Endothelial cell of umbilical vein (primary cell): ENCODE measurements around the gene DBNDD2. TPM values are rescaled to one million over a fixed set of nuclear protein-coding genes. Genes with fewer than 3 reads are reported as not detected.

Experiments
- BruUV-seq: library from RNA; stranded (reverse); fragments of 400-500 nt; replicated peaks from 2 replicates; lab custom pipeline; 2021; lab: Mats Ljungman, UMichigan
- CTCF ChIA-PET: fragments of 300-600, 350-600 bp; sonication (Branson Sonifier 250); formaldehyde crosslinking; loops from one replicate; lab custom pipeline; 2021; ENCODE audit warnings: antibody characterized with exemption, inconsistent platforms; lab: Charles Lee
- POLR2A ChIA-PET: fragments of 300-600, 350-600 bp; sonication (Branson Sonifier 250); formaldehyde crosslinking; loops from one replicate; lab custom pipeline; 2021; ENCODE audit warnings: antibody characterized with exemption, inconsistent platforms; lab: Charles Lee
- DNase-seq: peaks from one replicate; pipeline ENCODE4 v3.0.0-alpha.2; 2011; ENCODE audit warnings: low read depth, low spot score
- FAIRE-seq: peaks from 2 replicates; lab custom pipeline; 2011; peaks lifted over from hg19 to GRCh38; lab: Jason Lieb, UNC
- H2AFZ ChIP-seq: 2 replicates; pipeline ENCODE4 v1.6.0; 2012; ENCODE audit warnings: low read depth, low read length, control low read depth, inconsistent platforms
- H3K27ac ChIP-seq: 2 replicates; pipeline ENCODE4 v1.5.1; 2011; ENCODE audit warnings: low read depth, mild to moderate bottlenecking, control low read depth, low read length, moderate library complexity; ENCODE audit not compliant: insufficient read depth
- H3K27me3 ChIP-seq, 2 experiments: 2 replicates each; pipeline versions ENCODE4 v1.6.0 to v1.6.1; 2011; ENCODE audit warnings: low read length in 2 of 2, mixed read lengths in 1 of 2; ENCODE audit not compliant: control insufficient read depth in 2 of 2, insufficient read depth in 2 of 2
- H3K36me3 ChIP-seq, 2 experiments: 2 replicates in 1 of 2; 3 replicates in 1 of 2; pipeline ENCODE4 v1.5.1; 2011; ENCODE audit warnings: low read length in 2 of 2, mild to moderate bottlenecking in 1 of 2, moderate library complexity in 1 of 2; ENCODE audit not compliant: control insufficient read depth in 2 of 2, insufficient read depth in 2 of 2; ENCODE audit errors: extremely low read depth in 1 of 2
- H3K4me1 ChIP-seq: 3 replicates; pipeline ENCODE4 v1.5.1; 2011; ENCODE audit warnings: mild to moderate bottlenecking, low read length; ENCODE audit not compliant: control insufficient read depth, insufficient read depth; ENCODE audit errors: extremely low read depth
- H3K4me2 ChIP-seq: 2 replicates; pipeline ENCODE4 v1.6.1; 2011; ENCODE audit warnings: low read length, control low read depth, mixed read lengths; ENCODE audit not compliant: insufficient read depth
- H3K4me3 ChIP-seq, 3 experiments: fragments of 200-600 bp in 1 of 3; sonication (generic), shearing (Covaris generic) in 1 of 3; replicated peaks in 1 of 3; 2 replicates each; pipeline ENCODE4 v1.5.1; 2011 to 2016; ENCODE audit warnings: control low read depth in 3 of 3, low read length in 3 of 3, mild to moderate bottlenecking in 2 of 3, inconsistent platforms in 1 of 3, low read depth in 1 of 3, moderate library complexity in 1 of 3; ENCODE audit not compliant: insufficient read depth in 1 of 3
- H3K79me2 ChIP-seq: 2 replicates; pipeline ENCODE4 v1.6.0; 2012; ENCODE audit warnings: low read length, inconsistent platforms; ENCODE audit not compliant: control insufficient read depth, insufficient read depth
- H3K9ac ChIP-seq: replicated peaks from 2 replicates; pipeline ENCODE3; 2011; ENCODE audit warnings: low read length, control low read depth; ENCODE audit not compliant: insufficient read depth; ENCODE audit errors: extremely low read depth
- H3K9me1 ChIP-seq: replicated peaks from 3 replicates; pipeline ENCODE4 v1.6.0; 2011; ENCODE audit warnings: mild to moderate bottlenecking, low read length; ENCODE audit not compliant: control insufficient read depth, insufficient read depth; ENCODE audit errors: extremely low read depth
- H3K9me3 ChIP-seq: replicated peaks from 2 replicates; pipeline ENCODE4 v1.5.1; 2012; ENCODE audit warnings: low read length, inconsistent platforms; ENCODE audit not compliant: control insufficient read depth, insufficient read depth
- H4K20me1 ChIP-seq: replicated peaks from 2 replicates; pipeline ENCODE3; 2011; ENCODE audit warnings: mild to moderate bottlenecking, low read length; ENCODE audit not compliant: control insufficient read depth, insufficient read depth; ENCODE audit errors: extremely low read depth
- CTCF ChIP-seq, 2 donors: IDR thresholded peaks; 1 replicate in 1 of 2; 2 replicates in 1 of 2; pipeline ENCODE4 v1.5.1; 2011; ENCODE audit warnings: low read length in 2 of 2, mild to moderate bottlenecking in 2 of 2, moderate library complexity in 2 of 2, control low read depth in 1 of 2, inconsistent platforms in 1 of 2, low read depth in 1 of 2; ENCODE audit not compliant: insufficient read depth in 1 of 2; ENCODE audit errors: extremely low read depth in 1 of 2
- EZH2 ChIP-seq: IDR thresholded peaks from 2 replicates; pipeline ENCODE4 v1.6.1; 2012; ENCODE audit warnings: borderline replicate concordance, low read depth, mild to moderate bottlenecking, moderate library complexity, low read length, inconsistent platforms; ENCODE audit not compliant: severe bottlenecking
- FOS ChIP-seq: IDR thresholded peaks from 2 replicates; pipeline ENCODE4 v1.6.1; 2011; ENCODE audit warnings: mild to moderate bottlenecking, low read length, moderate library complexity, borderline replicate concordance; ENCODE audit not compliant: insufficient read depth
- GATA2 ChIP-seq: IDR thresholded peaks from 2 replicates; pipeline ENCODE4 v1.7.0; 2011; ENCODE audit warnings: low read depth, mild to moderate bottlenecking, moderate library complexity, mixed read lengths, low read length; ENCODE audit not compliant: insufficient read length, insufficient read depth
- JUN ChIP-seq: IDR thresholded peaks from 2 replicates; pipeline ENCODE4 v1.6.1; 2011; ENCODE audit warnings: borderline replicate concordance, low read depth; ENCODE audit not compliant: insufficient read length, insufficient read depth
- MAX ChIP-seq: IDR thresholded peaks from 2 replicates; pipeline ENCODE4 v1.6.1; 2011; ENCODE audit not compliant: insufficient read depth, insufficient read length
- MYC ChIP-seq: IDR thresholded peaks from one replicate; pipeline ENCODE4 v1.6.1; 2011; ENCODE audit warnings: mild to moderate bottlenecking, low read depth, low read length
- POLR2A ChIP-seq: IDR thresholded peaks from 2 replicates; pipeline ENCODE4 v1.6.1; 2012; ENCODE audit warnings: low read depth, mild to moderate bottlenecking, control low read depth, low read length
- POLR2AphosphoS5 ChIP-seq: IDR thresholded peaks from 2 replicates; pipeline ENCODE4 v1.6.1; 2012; ENCODE audit warnings: low read depth, mild to moderate bottlenecking, control low read depth, low read length, moderate library complexity; ENCODE audit not compliant: insufficient read depth
- dilution Hi-C: fragments of 300-500 bp; cut with MboI; formaldehyde crosslinking; loops from one replicate; pipeline ENCODE4 v1.15.0; 2019; ENCODE audit warnings: low sequenced_read_pairs; ENCODE audit not compliant: extremely low pct_ligation_motif_present
- intact Hi-C: fragments of 100-400 bp; cut with micrococcal nuclease; formaldehyde crosslinking; loops from one replicate; pipeline ENCODE4 v1.10.0; 2022
- polyA plus RNA-seq, 4 experiments: library from polyadenylated mRNA; depleted of rRNA in 3 of 4; stranded (reverse) in 3 of 4; unstranded in 1 of 4; fragments of >200 nt; gene quantifications; 2 replicates each; pipeline versions ENCODE4 v1.2.1 to v1.2.3, GENCODE V29; 2011 to 2012; ENCODE audit warnings: missing spikeins in 1 of 4
- total RNA-seq: library from RNA; stranded (reverse); gene quantifications from 2 replicates; pipeline ENCODE4 v1.2.3, GENCODE V29; 2021

The DBNDD2 gene
- total and polyA plus RNA-seq, 2 donors (not counting 3 experiments of a cell fraction or from before 2014, with no cell fraction given), result 15.6 to 27.9 TPM

- Histone ChIP-seq H3K4me3 (no peak overlapping the region), H3K9ac (no peak overlapping the region), H3K4me2 (no peak overlapping the region), H3K79me2 (peaks cover 12% of the 10 kb centered on the region), H3K9me3 (no peaks in the 10 kb centered on the region), H3K9me1 (no peaks in the 10 kb centered on the region), H3K27ac (no peak overlapping the region), H3K27me3 (no peaks in the 10 kb centered on the region), H3K4me1 (peaks cover 10% of the 10 kb centered on the region), H4K20me1 (no peaks in the 10 kb centered on the region), H3K36me3 (peaks cover 0 to 11% of the 10 kb centered on the region in 2 experiments), H2AFZ (no peak overlapping the region)
- FAIRE-seq (no peak), DNase-seq (no peak)
- dilution Hi-C loops, result no loop called here
- ChIA-PET POLR2A (no interaction called here), CTCF (interaction anchor here (1.2 kb wide), 1 partner anchor 70 kb away, joined by 5 read pairs; no protein-coding TSS in a partner anchor)
- TF ChIP-seq JUN, result no peak
- no TSS peak for BruUV-seq
- intact Hi-C loops, result no loop called here
These were observed 41.0 kb upstream of the DBNDD2 start for GRCh38 chr20:45367126-45367525.

- no peak overlapping the region for H3K27ac ChIP-seq
- no peak overlapping the region for H2AFZ ChIP-seq
- H3K27me3 ChIP-seq, result no peaks in the 10 kb centered on the region
- TF ChIP-seq GATA2 (no peak), MAX (no peak), MYC (no peak), FOS (no peak), JUN (no peak), EZH2 (no peak), POLR2AphosphoS5 (no peak), POLR2A (no peak), CTCF (IDR thresholded peaks at IDR 0.05; ENCODE audit: extremely low read depth in 1 of 2, insufficient read depth in 1 of 2, low read depth in 1 of 2, low read length in 2 of 2) (no peak)
- CTCF ChIA-PET, result interaction anchor here (1.2 to 9.8 kb wide), 6 partner anchors 45 to 403 kb away, joined by 3 to 416 read pairs (median 6); no protein-coding TSS in a partner anchor
- dilution Hi-C loops (no loop called here), intact Hi-C loops (no loop called here)
- H3K79me2 ChIP-seq, result peaks cover 11% of the 10 kb centered on the region
- H3K9me3 ChIP-seq, result no peaks in the 10 kb centered on the region
- no peak overlapping the region for H3K4me3 ChIP-seq
- FAIRE-seq (no peak), DNase-seq (no peak)
- BruUV-seq, result no TSS peak
- H3K4me1 ChIP-seq, result peaks cover 14% of the 10 kb centered on the region
- H3K4me2 ChIP-seq, result no peak overlapping the region
- no peak overlapping the region for H3K9ac ChIP-seq
- no peaks in the 10 kb centered on the region for H3K9me1 ChIP-seq
- peaks cover 0 to 11% of the 10 kb centered on the region in 2 experiments for H3K36me3 ChIP-seq
- H4K20me1 ChIP-seq, result no peaks in the 10 kb centered on the region
- POLR2A ChIA-PET, result interaction anchor here (1.0 kb wide), 1 partner anchor 21 kb away, joined by 4 read pairs; the partner anchor contains the start of gene SDC4
These were observed 39.7 kb upstream of the DBNDD2 start for GRCh38 chr20:45368221-45368980.
